Ovary (tissue), 3 donors: ENCODE measurements around the gene MAP1B.

Experiments used
- CTCF ChIP-seq, 3 donors: fragments of 450-650 bp in 2 of 3; fragments of 200-600 bp in 1 of 3; IDR thresholded peaks; one replicate each; pipeline versions ENCODE4 v1.5.1 to v1.8.0; 2016 to 2022; ENCODE audit warnings: antibody characterized with exemption in 3 of 3, mild to moderate bottlenecking in 1 of 3
- POLR2A ChIP-seq: fragments of 450-650 bp; IDR thresholded peaks from one replicate; pipeline ENCODE4 v1.6.1; 2017; ENCODE audit warnings: antibody characterized with exemption, mild to moderate bottlenecking, moderate library complexity
- donor health status: DM: no; HTN: no; CAD: no.

- TF ChIP-seq CTCF (IDR thresholded peaks at IDR 0.05) (no peak), POLR2A (no peak)
These were observed 95.1 kb downstream of the MAP1B start for GRCh38 chr5:72202331-72202825.
